IgD-negative memory B cell (primary cell): ENCODE measurements around the gene LMO7. TPM values are rescaled to one million over a fixed set of nuclear protein-coding genes. Genes with fewer than 3 reads are reported as not detected.

ENCODE experiments used
- H3K27ac Mint-ChIP-seq, 3 donors: one replicate each; pipeline ENCODE4 v1.8.0; 2020 to 2022; ENCODE audit warnings: mild to moderate bottlenecking in 3 of 3, mixed read lengths in 3 of 3, moderate library complexity in 1 of 3
- H3K27me3 Mint-ChIP-seq: one replicate; pipeline ENCODE4 v1.8.0; 2021; ENCODE audit warnings: mixed read lengths
- H3K36me3 Mint-ChIP-seq: one replicate; pipeline ENCODE4 v1.8.0; 2020; ENCODE audit warnings: mild to moderate bottlenecking, mixed read lengths
- H3K4me1 Mint-ChIP-seq, 3 donors: one replicate each; pipeline ENCODE4 v1.8.0; 2020 to 2022; ENCODE audit warnings: mixed read lengths in 3 of 3, mild to moderate bottlenecking in 1 of 3
- H3K4me3 Mint-ChIP-seq, 4 donors: one replicate each; pipeline ENCODE4 v1.8.0; 2020 to 2022; ENCODE audit warnings: mild to moderate bottlenecking in 4 of 4, mixed read lengths in 4 of 4, moderate library complexity in 3 of 4
- H3K9me3 Mint-ChIP-seq, 3 donors: one replicate each; pipeline ENCODE4 v1.8.0; 2020 to 2021; ENCODE audit warnings: mixed read lengths in 3 of 3, mild to moderate bottlenecking in 1 of 3
- polyA plus RNA-seq: library from polyadenylated mRNA; unstranded; fragments of 300-500 nt; fragmentation: Illumina TruSeq; gene quantifications from one replicate; pipeline ENCODE4 v1.2.3, GENCODE V29; 2021

The LMO7 gene
- polyA plus RNA-seq, 1 donor from 2014 or later, result 6.6 TPM

GRCh38 chr13:75855216-75855615 lies 219.1 kb downstream of the LMO7 start:
- Mint-ChIP-seq H3K27ac (no peak overlapping the region), H3K9me3 (no peaks in the 10 kb centered on the region), H3K4me3 (no peak overlapping the region), H3K36me3 (peaks cover 4% of the 10 kb centered on the region), H3K4me1 (no peaks in the 10 kb centered on the region), H3K27me3 (no peaks in the 10 kb centered on the region)

DNA sequence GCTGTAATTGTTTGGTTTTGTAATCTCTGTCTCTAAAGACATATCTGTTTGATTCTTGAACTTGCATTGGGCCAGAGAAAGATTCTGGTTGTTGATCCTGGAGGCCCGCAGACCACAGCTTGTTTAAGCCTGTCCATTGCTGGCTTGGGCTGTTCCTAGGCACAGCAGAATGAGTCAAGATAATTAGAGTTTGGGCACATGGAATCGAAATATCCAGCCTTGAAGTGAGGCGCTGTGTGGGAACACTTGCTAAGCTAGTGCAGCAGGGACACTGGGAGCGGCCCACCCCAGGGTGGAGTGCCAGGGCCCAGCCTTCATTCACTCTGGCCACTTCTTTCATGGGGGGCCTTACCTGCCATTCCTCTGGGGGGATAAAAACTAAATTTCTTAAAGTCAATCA lies 219.7 kb downstream of the LMO7 start:
- no peaks in the 10 kb centered on the region for H3K9me3 Mint-ChIP-seq
- no peak overlapping the region for H3K27ac Mint-ChIP-seq
- no peak overlapping the region for H3K4me3 Mint-ChIP-seq
- H3K4me1 Mint-ChIP-seq, result no peaks in the 10 kb centered on the region
- H3K27me3 Mint-ChIP-seq, result no peaks in the 10 kb centered on the region
- peaks cover 4% of the 10 kb centered on the region for H3K36me3 Mint-ChIP-seq

DNA sequence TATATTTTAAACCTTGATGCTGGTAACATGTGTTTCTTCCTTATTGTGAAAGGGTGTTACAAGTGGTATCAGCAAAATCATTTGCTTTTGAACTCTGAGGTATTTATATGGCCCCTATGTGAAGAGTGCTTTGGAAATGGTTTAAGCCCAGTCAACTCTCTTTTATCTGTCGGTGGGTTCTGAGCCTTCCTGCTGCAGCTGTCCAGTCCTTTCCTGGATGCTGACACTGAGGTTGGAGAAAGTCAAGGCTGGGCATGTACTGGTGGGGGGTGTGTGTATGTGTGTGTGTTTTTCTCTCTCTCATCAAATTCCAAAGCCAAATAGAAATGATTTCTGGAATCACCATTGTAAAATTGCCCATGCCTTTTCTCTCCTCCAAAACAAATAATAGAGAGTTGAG lies 221.2 kb downstream of the LMO7 start:
- Mint-ChIP-seq H3K27me3 (no peaks in the 10 kb centered on the region), H3K4me3 (no peak overlapping the region), H3K36me3 (peaks cover 4% of the 10 kb centered on the region), H3K27ac (peak overlapping the region in 1 of 3 donors; percentile 35), H3K4me1 (no peaks in the 10 kb centered on the region), H3K9me3 (no peaks in the 10 kb centered on the region)

- Mint-ChIP-seq H3K4me3 (no peak overlapping the region), H3K36me3 (no peaks in the 10 kb centered on the region), H3K4me1 (no peaks in the 10 kb centered on the region), H3K27ac (no peak overlapping the region), H3K9me3 (no peaks in the 10 kb centered on the region), H3K27me3 (no peaks in the 10 kb centered on the region)
These were observed 224.8 kb downstream of the LMO7 start for GRCh38 chr13:75860935-75861334.

- Mint-ChIP-seq H3K27ac (no peak overlapping the region), H3K4me1 (no peaks in the 10 kb centered on the region), H3K27me3 (no peaks in the 10 kb centered on the region), H3K36me3 (no peaks in the 10 kb centered on the region), H3K9me3 (no peaks in the 10 kb centered on the region), H3K4me3 (no peak overlapping the region)
These were observed 225.7 kb downstream of the LMO7 start for GRCh38 chr13:75861786-75862185.

DNA sequence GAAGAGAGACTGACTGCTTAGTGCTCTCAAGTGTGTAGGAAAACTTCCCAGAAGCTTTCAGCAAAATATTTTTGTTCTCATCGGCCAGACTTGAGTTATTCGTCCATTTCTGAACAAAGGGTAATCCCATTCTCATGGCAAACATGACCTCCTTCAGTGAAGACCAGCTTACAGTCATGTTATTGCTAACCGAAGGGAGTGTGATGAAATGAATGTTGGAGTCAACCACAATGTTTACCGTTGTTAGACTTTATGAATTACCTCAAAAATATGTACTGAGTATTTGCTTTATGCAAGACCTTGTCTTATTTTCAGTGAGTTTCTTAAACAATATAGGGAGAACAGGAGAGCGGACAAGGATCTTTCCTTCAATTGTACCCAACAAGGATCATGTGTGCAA lies 228.6 kb downstream of the LMO7 start:
- Mint-ChIP-seq H3K36me3 (no peaks in the 10 kb centered on the region), H3K4me1 (no peaks in the 10 kb centered on the region), H3K27ac (no peak overlapping the region), H3K27me3 (no peaks in the 10 kb centered on the region), H3K4me3 (no peak overlapping the region), H3K9me3 (no peaks in the 10 kb centered on the region)

DNA sequence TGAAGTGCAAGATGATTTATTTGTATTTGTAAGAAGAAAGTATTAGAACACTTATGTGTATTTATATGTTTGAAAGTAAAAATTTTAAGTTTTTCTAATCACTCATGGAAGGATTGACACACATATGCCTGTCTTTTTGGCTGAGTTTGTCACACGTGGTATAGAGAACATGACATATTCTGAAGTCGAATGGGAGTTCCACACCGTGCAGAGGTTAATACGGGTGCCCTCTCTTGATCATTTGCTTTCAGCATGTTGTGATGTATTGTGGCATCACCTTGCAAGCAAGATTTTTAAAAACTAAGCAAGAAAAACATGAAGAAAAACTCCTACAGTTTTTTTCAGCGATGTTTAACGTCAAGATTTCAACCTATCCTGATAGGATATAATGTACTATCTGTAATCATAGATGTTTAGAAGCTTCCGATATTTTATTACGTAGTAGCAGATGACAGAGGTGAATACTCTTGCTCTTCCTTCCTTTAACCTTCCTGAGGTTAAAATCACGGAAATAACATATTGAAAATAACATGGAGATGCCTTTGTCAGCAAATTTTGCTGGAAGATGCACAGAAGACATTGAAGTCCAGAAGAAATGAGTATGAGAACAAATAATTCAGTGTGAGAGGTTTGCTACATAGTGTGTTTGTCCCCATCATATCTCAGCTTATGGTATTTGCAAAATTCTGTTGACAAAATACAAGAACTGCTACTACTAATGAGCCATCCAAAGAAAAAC lies 231.4 kb downstream of the LMO7 start:
- Mint-ChIP-seq H3K36me3 (no peaks in the 10 kb centered on the region), H3K4me1 (no peaks in the 10 kb centered on the region), H3K27me3 (no peaks in the 10 kb centered on the region), H3K9me3 (no peaks in the 10 kb centered on the region), H3K27ac (no peak overlapping the region), H3K4me3 (no peak overlapping the region)

- Mint-ChIP-seq H3K9me3 (no peaks in the 10 kb centered on the region), H3K36me3 (no peaks in the 10 kb centered on the region), H3K4me3 (no peak overlapping the region), H3K27ac (no peak overlapping the region), H3K4me1 (no peaks in the 10 kb centered on the region), H3K27me3 (peaks cover 2% of the 10 kb centered on the region)
These were observed 233.9 kb downstream of the LMO7 start for GRCh38 chr13:75869981-75870380.

DNA sequence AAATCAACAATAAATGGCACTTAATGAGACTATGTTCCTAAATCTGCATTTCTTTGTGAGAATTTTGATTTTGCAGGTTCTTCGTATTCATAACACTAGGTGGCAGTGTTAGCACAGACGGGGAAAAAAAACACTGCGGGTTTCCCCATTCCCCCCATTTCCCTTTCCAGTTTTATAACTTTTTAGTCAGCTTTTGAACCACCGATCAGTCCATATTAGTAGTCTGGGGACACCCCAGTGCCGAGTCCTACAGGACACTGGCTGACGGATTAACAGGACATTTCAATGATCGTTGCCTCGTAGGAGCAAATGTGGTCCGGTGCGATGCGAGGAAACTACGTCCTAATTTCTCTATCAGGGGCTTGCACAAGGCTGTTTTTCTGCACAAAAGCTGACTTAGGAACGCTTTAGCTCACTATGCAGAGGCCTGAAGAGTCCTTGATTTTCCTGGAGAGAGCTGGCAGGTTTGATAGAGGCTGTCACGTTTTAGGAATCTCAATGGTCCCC lies 234.3 kb downstream of the LMO7 start:
- Mint-ChIP-seq H3K9me3 (no peaks in the 10 kb centered on the region), H3K36me3 (no peaks in the 10 kb centered on the region), H3K4me1 (peaks cover 0 to 2% (median 0%) of the 10 kb centered on the region in 3 donors), H3K4me3 (peak overlapping the region in 1 of 4 donors; percentile 13), H3K27ac (no peak overlapping the region), H3K27me3 (peaks cover 2% of the 10 kb centered on the region)

GRCh38 chr13:75871059-75871458 lies 234.9 kb downstream of the LMO7 start:
- Mint-ChIP-seq H3K27me3 (peaks cover 2% of the 10 kb centered on the region), H3K36me3 (no peaks in the 10 kb centered on the region), H3K9me3 (no peaks in the 10 kb centered on the region), H3K4me1 (peaks cover 0 to 3% (median 2%) of the 10 kb centered on the region in 3 donors), H3K4me3 (no peak overlapping the region), H3K27ac (no peak overlapping the region)

DNA sequence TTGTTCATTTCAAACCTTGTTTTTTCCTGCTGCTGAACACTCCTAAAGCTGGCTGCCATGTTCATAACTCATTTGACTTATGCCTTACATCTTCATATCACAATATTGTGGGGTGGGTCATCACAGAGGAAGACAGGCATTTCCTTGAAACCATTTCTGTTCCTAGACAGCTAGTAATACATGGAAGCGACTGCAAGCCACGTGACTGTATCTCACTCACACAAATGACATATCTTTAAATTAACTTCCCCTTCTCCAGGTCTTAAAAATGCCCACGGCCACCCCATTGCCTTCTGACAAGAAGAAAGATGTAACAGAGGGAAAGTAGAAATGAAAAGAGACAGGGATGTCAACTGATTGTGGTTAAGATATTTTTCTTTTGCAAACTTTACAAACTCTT lies 236.8 kb downstream of the LMO7 start:
- H3K4me1 Mint-ChIP-seq, result peaks cover 3 to 5% (median 4%) of the 10 kb centered on the region in 3 donors
- peaks cover 4% of the 10 kb centered on the region for H3K27me3 Mint-ChIP-seq
- H3K9me3 Mint-ChIP-seq, result no peaks in the 10 kb centered on the region
- no peaks in the 10 kb centered on the region for H3K36me3 Mint-ChIP-seq
- H3K4me3 Mint-ChIP-seq, result no peak overlapping the region
- no peak overlapping the region for H3K27ac Mint-ChIP-seq

DNA sequence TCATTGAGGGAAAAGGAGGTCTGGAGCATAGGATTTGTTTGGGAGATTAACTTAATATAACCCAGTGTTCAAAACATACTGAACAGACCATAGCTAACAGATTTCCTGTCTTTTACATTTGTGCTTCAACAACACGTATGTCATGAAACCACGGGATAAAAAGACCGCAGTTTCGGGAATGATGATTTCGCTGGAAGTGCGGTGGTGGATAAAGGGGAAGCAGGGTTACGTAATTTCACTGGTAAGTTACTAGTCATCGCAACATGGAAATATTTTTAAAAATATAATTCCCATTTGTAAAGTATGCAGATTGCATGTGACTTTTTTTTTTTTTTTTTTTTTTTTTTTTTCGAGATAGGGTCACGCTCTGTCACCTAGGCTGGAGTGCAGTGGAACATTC lies 237.4 kb downstream of the LMO7 start:
- Mint-ChIP-seq H3K27me3 (peaks cover 4% of the 10 kb centered on the region), H3K4me3 (no peak overlapping the region), H3K36me3 (no peaks in the 10 kb centered on the region), H3K4me1 (peaks cover 3 to 5% (median 4%) of the 10 kb centered on the region in 3 donors), H3K9me3 (no peaks in the 10 kb centered on the region), H3K27ac (no peak overlapping the region)

DNA sequence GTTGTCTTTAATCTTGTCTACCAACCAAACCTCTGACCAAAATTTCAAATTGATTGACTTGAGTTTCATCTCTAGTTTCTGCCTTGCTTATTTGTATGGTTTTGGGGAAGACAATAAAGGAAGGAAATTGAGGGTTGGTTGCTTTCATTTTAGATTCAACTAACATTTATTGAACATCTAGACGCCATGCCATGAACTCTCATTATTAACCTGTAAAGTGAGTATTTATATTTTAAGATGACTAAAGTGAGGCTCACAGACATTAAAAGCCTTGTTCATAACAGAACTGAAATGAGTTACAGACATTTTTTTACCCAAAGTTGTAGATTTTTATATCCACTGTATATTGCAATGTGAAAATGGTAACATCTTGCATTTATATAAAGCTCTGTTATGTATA lies 239.3 kb downstream of the LMO7 start:
- no peaks in the 10 kb centered on the region for H3K36me3 Mint-ChIP-seq
- peaks cover 3 to 5% (median 4%) of the 10 kb centered on the region in 3 donors for H3K4me1 Mint-ChIP-seq
- no peak overlapping the region for H3K4me3 Mint-ChIP-seq
- no peak overlapping the region for H3K27ac Mint-ChIP-seq
- H3K27me3 Mint-ChIP-seq, result peaks cover 4% of the 10 kb centered on the region
- H3K9me3 Mint-ChIP-seq, result no peaks in the 10 kb centered on the region

- H3K27me3 Mint-ChIP-seq, result peaks cover 4% of the 10 kb centered on the region
- H3K4me1 Mint-ChIP-seq, result peaks cover 4 to 5% (median 5%) of the 10 kb centered on the region in 3 donors
- no peaks in the 10 kb centered on the region for H3K9me3 Mint-ChIP-seq
- no peak overlapping the region for H3K4me3 Mint-ChIP-seq
- no peak overlapping the region for H3K27ac Mint-ChIP-seq
- no peaks in the 10 kb centered on the region for H3K36me3 Mint-ChIP-seq
These were observed 240.3 kb downstream of the LMO7 start for GRCh38 chr13:75876142-75877050.

- Mint-ChIP-seq H3K36me3 (no peaks in the 10 kb centered on the region), H3K4me3 (no peak overlapping the region), H3K4me1 (peaks cover 4 to 5% (median 5%) of the 10 kb centered on the region in 3 donors), H3K27me3 (peaks cover 4% of the 10 kb centered on the region), H3K9me3 (no peaks in the 10 kb centered on the region), H3K27ac (no peak overlapping the region)
These were observed 240.9 kb downstream of the LMO7 start for GRCh38 chr13:75877071-75877470.
